ENCODE results near the gene RPL29. TPM values are rescaled to one million over a fixed set of nuclear protein-coding genes. Genes with fewer than 3 reads are reported as not detected.

RPL29 gene
- total and polyA plus RNA-seq, 2 of the 8 experiments (the other 6 are each of a cell fraction or from before 2014, with no cell fraction given) = 1,467 to 2,660 TPM

DNA sequence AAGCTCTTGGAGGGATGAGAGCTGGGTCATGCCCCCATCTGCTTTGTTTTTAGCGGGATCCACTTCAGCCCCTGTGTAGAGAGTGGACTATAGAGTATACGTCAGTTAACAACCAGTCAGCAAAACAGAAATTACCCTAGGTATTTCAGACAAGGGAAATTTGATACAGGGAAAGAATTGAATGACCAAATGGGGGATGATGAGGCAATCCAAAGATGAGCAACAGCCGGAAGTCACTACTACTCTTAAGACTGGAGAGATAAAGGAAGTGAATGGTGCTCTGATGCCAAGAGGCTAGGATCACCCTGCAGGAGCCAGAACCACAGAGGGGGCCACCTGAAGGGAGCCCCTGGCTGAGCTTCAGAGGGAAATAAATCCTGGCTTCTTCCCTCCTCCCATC, 42.2 kb downstream of the RPL29 start:
- FAIRE-seq = no peak
- H2BK120ac ChIP-seq (replicated peaks; ENCODE audit: low read depth, low read length) = no peak overlapping the region
- H3K4me1 ChIP-seq (replicated peaks in 1 of 4; ENCODE audit: control insufficient read depth in 3 of 4, insufficient read depth in 4 of 4, low read length in 3 of 4) = peaks cover 0 to 15% (median 7%) of the 10 kb centered on the region in 4 experiments; a peak in 6 of 7 replicates
- no peak overlapping the region for H4K91ac ChIP-seq (replicated peaks; ENCODE audit: insufficient read length, low read length)
- no peak overlapping the region for H2BK5ac ChIP-seq (ENCODE audit: low read depth, low read length)
- DNase-seq (ENCODE audit: low read depth in 1 of 2, low spot score in 2 of 2) = no peak
- H3K4ac ChIP-seq (replicated peaks; ENCODE audit: insufficient read length, low read depth, low read length) = no peak overlapping the region
- H3K14ac ChIP-seq (ENCODE audit: insufficient read length) = no peak overlapping the region
- H4K8ac ChIP-seq (ENCODE audit: extremely low read depth, insufficient read depth, low read length) = no peak overlapping the region
- no peak overlapping the region for H2BK15ac ChIP-seq (ENCODE audit: low read length)
- H2AK5ac ChIP-seq (ENCODE audit: low read depth, low read length) = no peak overlapping the region
- H3K27me3 ChIP-seq (replicated peaks in 1 of 4; ENCODE audit: control insufficient read depth in 3 of 4, extremely low read depth in 1 of 4, insufficient read depth in 3 of 4, low read length in 3 of 4) = peaks cover 15 to 43% (median 35%) of the 10 kb centered on the region in 4 experiments
- no peaks in the 10 kb centered on the region for H3K36me3 ChIP-seq (ENCODE audit: control insufficient read depth in 2 of 4, insufficient read depth in 4 of 4, low read length in 3 of 4)
- H3K79me2 ChIP-seq (ENCODE audit: control insufficient read depth in 1 of 2, insufficient read depth in 2 of 2, low read length in 2 of 2) = no peaks in the 10 kb centered on the region
- no peaks in the 10 kb centered on the region for H4K20me1 ChIP-seq (replicated peaks in 1 of 2; ENCODE audit: control insufficient read depth in 1 of 2, insufficient read depth in 2 of 2, low read length in 2 of 2)
- H2AFZ ChIP-seq (ENCODE audit: low read length) = no peak overlapping the region
- H2BK20ac ChIP-seq (ENCODE audit: low read length) = no peak overlapping the region
- H3K23me2 ChIP-seq (ENCODE audit: low read depth, low read length) = peaks cover 8% of the 10 kb centered on the region; the same call in 1 of the 2 replicates
- H2BK12ac ChIP-seq (ENCODE audit: low read depth, low read length) = no peak overlapping the region
- no peak overlapping the region for H3K4me3 ChIP-seq (ENCODE audit: extremely low read depth in 1 of 4, insufficient read depth in 2 of 4, low read depth in 3 of 4, low read length in 4 of 4)
- no peak overlapping the region for H4K5ac ChIP-seq (ENCODE audit: insufficient read length, low read depth, low read length)
- CTCF ChIA-PET (ENCODE audit: partially characterized antibody) = interaction anchor here (0.6 to 5.7 kb wide), 11 partner anchors 10 to 1326 kb away, joined by 3 to 29 read pairs (median 5); partner anchors contain the start of genes ABHD14A, ABHD14B, PARP3 and RRP9
- POLR2A ChIA-PET (ENCODE audit: partially characterized antibody) = interaction anchor here (0.6 to 15.7 kb wide), 7 partner anchors 8 to 225 kb away, joined by 3 to 148 read pairs (median 13); partner anchors contain the start of genes ACY1, PARP3, PCBP4 and RPL29
- no peak overlapping the region for H3K27ac ChIP-seq (ENCODE audit: low read depth, low read length)
- no peaks in the 10 kb centered on the region for H3K9me3 ChIP-seq (ENCODE audit: insufficient read depth in 2 of 2, low read depth in 1 of 2, low read length in 1 of 2)
- H3K23ac ChIP-seq (ENCODE audit: insufficient read length) = no peak overlapping the region
- H3K4me2 ChIP-seq (ENCODE audit: insufficient read depth in 1 of 2, low read depth in 2 of 2, low read length in 2 of 2) = no peak overlapping the region
- no peak overlapping the region for H3K18ac ChIP-seq (ENCODE audit: extremely low read depth, low read length)
- H3K9ac ChIP-seq (replicated peaks in 1 of 4; ENCODE audit: extremely low read depth in 1 of 4, low read depth in 3 of 4, low read length in 3 of 4) = no peak overlapping the region
- no peaks in the 10 kb centered on the region for H3K79me1 ChIP-seq (ENCODE audit: low read depth, low read length)
- WGBS, 2 experiments (ENCODE audit: extremely low coverage in 1 of 2, insufficient coverage in 1 of 2, insufficient read length in 1 of 2, insufficient replicate concordance in 2 of 2, low coverage in 1 of 2, low lambda C conversion rate in 2 of 2, missing lambda C conversion rate in 1 of 2) = 92% methylated on average over 3 of the region's 3 CpGs; no CpG with 5 or more reads in 1 of the 2 experiments
- H3K56ac ChIP-seq (replicated peaks; ENCODE audit: insufficient read length, low read depth, low read length) = no peak overlapping the region
- no peak for TF ChIP-seq KDM4A (IDR thresholded peaks at IDR 0.05; ENCODE audit: low read depth, low read length, severe bottlenecking)
